Lower lobe of right lung (tissue), 2 donors: ENCODE data around the gene IMPG2. TPM values are rescaled to one million over a fixed set of nuclear protein-coding genes. Genes with fewer than 3 reads are reported as not detected.

Experiments used
- ATAC-seq, 2 donors: fragments of 200-7000 bp; cut with Tn5 transposase; one replicate each; pipeline ENCODE4 v1.9.1; 2020 to 2022; ENCODE audit warnings: mild to moderate bottlenecking in 2 of 2, moderate library complexity in 2 of 2
- DNase-seq: peaks from one replicate; pipeline ENCODE4 v3.0.0-alpha.2; 2020
- H3K27ac ChIP-seq: fragments of 200-600 bp; one replicate; pipeline ENCODE4 v1.8.0; 2022
- H3K27me3 ChIP-seq: fragments of 200-600 bp; one replicate; pipeline ENCODE4 v1.8.0; 2022; ENCODE audit warnings: low read depth
- H3K36me3 ChIP-seq: fragments of 200-600 bp; one replicate; pipeline ENCODE4 v1.8.0; 2022; ENCODE audit warnings: mild to moderate bottlenecking
- H3K4me1 ChIP-seq: fragments of 200-600 bp; one replicate; pipeline ENCODE4 v1.8.0; 2022
- H3K4me3 ChIP-seq: fragments of 200-600 bp; one replicate; pipeline ENCODE4 v1.8.0; 2022; ENCODE audit warnings: mild to moderate bottlenecking
- H3K9me3 ChIP-seq: fragments of 200-600 bp; one replicate; pipeline ENCODE4 v1.8.0; 2022
- intact Hi-C: fragments of 100-400 bp; cut with DNase I; formaldehyde crosslinking; loops from one replicate; pipeline ENCODE4 v1.11.0; 2022
- total RNA-seq: library from RNA; stranded (reverse); fragmentation: NEBNext Ultra II Directional; extraction: Animal tissue kit (Norgen Biotek cat#: 25700); gene quantifications from one replicate; pipeline ENCODE4 v1.2.1, GENCODE V29; 2021
- TF ChIP-seq, protein P1 (sequence below): fragments of 200-600 bp; IDR thresholded peaks from one replicate; pipeline ENCODE4 v1.8.0; 2022; ENCODE audit warnings: antibody characterized with exemption, mild to moderate bottlenecking
- donor health status: DM: no; HTN: yes; CAD: no; lungs with severe emphysema.

The IMPG2 gene
- total RNA-seq, 1 donor from 2014 or later: 0.21 TPM

DNA sequence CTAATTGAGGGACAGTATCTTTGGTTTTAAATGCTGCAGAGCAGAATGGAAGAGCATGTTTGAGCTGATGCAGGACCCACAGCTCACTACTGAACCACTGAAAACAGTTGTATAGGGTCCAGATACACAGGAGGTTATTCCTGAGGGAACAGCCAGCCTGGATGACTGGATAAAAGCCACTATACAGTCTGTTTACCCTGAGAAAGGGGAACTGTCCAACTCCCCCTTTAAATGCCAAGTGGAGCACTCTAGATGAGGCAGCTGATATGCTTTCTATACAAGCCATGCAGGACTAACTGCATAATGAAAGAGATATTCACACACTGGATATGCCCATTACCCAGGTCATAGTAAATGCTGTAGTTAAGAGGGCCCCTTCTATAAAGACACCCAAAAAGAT, 138.6 kb downstream of the IMPG2 start:
- Histone ChIP-seq H3K27ac (no peak overlapping the region), H3K36me3 (no peaks in the 10 kb centered on the region), H3K9me3 (no peaks in the 10 kb centered on the region), H3K4me1 (no peaks in the 10 kb centered on the region), H3K27me3 (no peaks in the 10 kb centered on the region), H3K4me3 (no peak overlapping the region)
- ATAC-seq (no peak), DNase-seq (no peak)
- TF ChIP-seq, protein P1, sequence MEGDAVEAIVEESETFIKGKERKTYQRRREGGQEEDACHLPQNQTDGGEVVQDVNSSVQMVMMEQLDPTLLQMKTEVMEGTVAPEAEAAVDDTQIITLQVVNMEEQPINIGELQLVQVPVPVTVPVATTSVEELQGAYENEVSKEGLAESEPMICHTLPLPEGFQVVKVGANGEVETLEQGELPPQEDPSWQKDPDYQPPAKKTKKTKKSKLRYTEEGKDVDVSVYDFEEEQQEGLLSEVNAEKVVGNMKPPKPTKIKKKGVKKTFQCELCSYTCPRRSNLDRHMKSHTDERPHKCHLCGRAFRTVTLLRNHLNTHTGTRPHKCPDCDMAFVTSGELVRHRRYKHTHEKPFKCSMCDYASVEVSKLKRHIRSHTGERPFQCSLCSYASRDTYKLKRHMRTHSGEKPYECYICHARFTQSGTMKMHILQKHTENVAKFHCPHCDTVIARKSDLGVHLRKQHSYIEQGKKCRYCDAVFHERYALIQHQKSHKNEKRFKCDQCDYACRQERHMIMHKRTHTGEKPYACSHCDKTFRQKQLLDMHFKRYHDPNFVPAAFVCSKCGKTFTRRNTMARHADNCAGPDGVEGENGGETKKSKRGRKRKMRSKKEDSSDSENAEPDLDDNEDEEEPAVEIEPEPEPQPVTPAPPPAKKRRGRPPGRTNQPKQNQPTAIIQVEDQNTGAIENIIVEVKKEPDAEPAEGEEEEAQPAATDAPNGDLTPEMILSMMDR: no peak
- intact Hi-C loops: no loop called here

DNA sequence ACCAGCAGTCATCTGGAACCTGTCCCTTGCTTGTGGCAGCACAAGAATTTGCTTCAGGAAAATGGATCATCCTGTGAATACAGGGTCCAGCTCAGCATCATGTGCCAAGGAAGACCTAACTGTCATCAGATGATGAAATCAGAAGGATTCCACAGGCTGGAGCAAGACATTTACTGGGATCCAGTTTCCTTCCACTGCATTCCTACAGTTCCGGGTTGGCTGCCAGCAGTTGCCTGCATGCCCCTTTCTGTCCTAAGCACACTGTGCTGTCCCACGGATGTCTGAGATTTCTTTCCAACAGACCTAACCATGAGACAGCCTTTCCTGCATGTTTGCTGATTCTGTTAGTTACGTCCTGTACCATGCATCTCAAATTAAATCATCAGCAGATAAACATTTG, 140.7 kb downstream of the IMPG2 start:
- H3K4me3 ChIP-seq: no peak overlapping the region
- H3K36me3 ChIP-seq: no peaks in the 10 kb centered on the region
- intact Hi-C loops: no loop called here
- TF ChIP-seq, protein P1: no peak
- no peak for ATAC-seq
- DNase-seq: no peak
- H3K9me3 ChIP-seq: no peaks in the 10 kb centered on the region
- H3K4me1 ChIP-seq: no peaks in the 10 kb centered on the region
- H3K27me3 ChIP-seq: no peaks in the 10 kb centered on the region
- H3K27ac ChIP-seq: no peak overlapping the region

DNA sequence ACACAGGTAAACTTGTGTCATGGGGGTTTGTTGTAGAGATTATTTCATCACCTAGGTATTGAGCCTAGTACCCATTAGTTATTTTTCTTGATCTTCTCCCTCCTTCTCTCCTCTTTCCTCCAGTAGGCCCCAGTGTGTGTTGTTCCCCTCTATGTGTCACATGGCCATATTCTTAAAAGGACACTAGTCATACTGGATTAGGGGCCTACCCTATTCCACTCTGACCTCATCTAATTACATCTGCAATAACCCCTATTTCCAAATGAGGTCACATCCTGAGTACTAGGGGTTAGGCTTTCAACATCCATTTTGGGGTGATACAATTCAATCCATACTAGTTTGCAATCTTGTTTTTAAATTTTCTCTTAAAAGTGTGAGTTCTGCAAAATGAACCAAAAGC, 142.8 kb downstream of the IMPG2 start:
- ATAC-seq (no peak), DNase-seq (no peak)
- intact Hi-C loops: no loop called here
- Histone ChIP-seq H3K4me3 (no peak overlapping the region), H3K4me1 (no peaks in the 10 kb centered on the region), H3K9me3 (no peaks in the 10 kb centered on the region), H3K27me3 (no peaks in the 10 kb centered on the region), H3K36me3 (no peaks in the 10 kb centered on the region), H3K27ac (no peak overlapping the region)
- TF ChIP-seq, protein P1: no peak

Other genes starting within 250 kb of the IMPG2 start
- gene SENP7, start 192.6 kb upstream of the IMPG2 start, total RNA-seq: 18.2 TPM
- 17.4 TPM for gene TRMT10C, start 241.3 kb upstream of the IMPG2 start, total RNA-seq